SK-N-MC (cell line): Measurements from ENCODE around the gene GTF2F2.

Source experiments
- EZH2 ChIP-seq: fragments of 200-600 bp; sonication (generic); IDR thresholded peaks from one replicate; pipeline ENCODE4 v1.6.1; 2017; ENCODE audit warnings: antibody characterized with exemption
- FOXP2 ChIP-seq: optimal IDR thresholded peaks from 2 replicates; pipeline ENCODE3; 2011; ENCODE audit warnings: mild to moderate bottlenecking, moderate library complexity; ENCODE audit not compliant: insufficient read depth; ENCODE audit errors: extremely low read length, control extremely low read depth
- POLR2AphosphoS5 ChIP-seq: IDR thresholded peaks from 2 replicates; pipeline ENCODE4 v1.6.1; 2012; ENCODE audit warnings: mild to moderate bottlenecking, low read depth, low read length, borderline replicate concordance

DNA sequence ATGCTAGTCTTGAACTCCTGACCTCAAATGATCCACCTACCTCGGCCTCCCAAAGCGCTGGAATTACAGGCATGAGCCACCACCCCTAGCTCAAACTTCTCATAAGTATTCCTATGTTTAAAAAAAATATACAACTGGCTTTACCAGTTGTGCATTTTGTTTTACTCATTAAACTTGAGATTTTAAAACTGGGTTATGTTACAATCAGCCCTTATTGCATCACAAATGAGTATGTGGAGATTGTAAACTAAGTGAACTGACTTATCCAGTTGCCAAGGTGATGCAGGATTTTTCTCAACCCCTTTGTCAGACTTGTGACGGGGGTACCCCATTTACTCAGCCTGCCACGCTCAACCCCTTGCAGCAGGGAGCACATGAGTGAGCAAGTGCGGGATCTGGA, 14.4 kb upstream of the GTF2F2 start:
- TF ChIP-seq POLR2AphosphoS5 (no peak), EZH2 (no peak), FOXP2 (no peak)
